Prostate gland (tissue), 2 donors: ENCODE data around the gene BHLHE41.

Source experiments
- POLR2A ChIP-seq: fragments of 450-650 bp; IDR thresholded peaks from one replicate; pipeline ENCODE4 v1.6.1; 2016; ENCODE audit warnings: antibody characterized with exemption, mild to moderate bottlenecking
- POLR2AphosphoS5 ChIP-seq: sonication (generic); formaldehyde crosslinking; IDR thresholded peaks from one replicate; pipeline ENCODE4 v1.6.1; 2017; ENCODE audit warnings: antibody characterized with exemption
- TF ChIP-seq, protein P1 (sequence below), 4 experiments: fragments of 200-600 bp in 2 of 4; fragments of 450-650 bp in 2 of 4; sonication (generic) in 2 of 4; IDR thresholded peaks; 1 replicate in 3 of 4; 2 replicates in 1 of 4; pipeline ENCODE4 v1.5.1; 2016 to 2019; ENCODE audit warnings: antibody characterized with exemption in 4 of 4, mild to moderate bottlenecking in 2 of 4, moderate library complexity in 2 of 4

DNA sequence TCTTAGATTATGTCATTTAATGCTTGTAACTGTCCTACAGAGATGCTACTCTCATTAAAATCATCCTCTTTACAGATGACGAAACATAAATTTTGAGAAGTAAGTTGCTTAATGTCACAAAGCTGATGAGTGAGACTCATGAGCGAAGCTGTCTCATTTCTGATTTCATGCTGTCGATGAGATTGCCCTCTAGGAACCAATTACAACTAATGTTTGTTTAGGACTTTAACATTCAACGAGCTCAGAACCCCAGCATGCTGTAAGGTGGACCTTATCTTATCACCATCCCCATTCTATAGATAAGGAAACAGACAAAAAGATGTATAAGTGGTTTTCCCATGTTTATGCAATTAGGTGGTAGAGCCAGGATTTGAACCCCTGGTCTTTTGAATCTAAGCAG is 23.1 kb downstream of the BHLHE41 start:
- TF ChIP-seq POLR2AphosphoS5 (no peak), POLR2A (no peak)
- TF ChIP-seq, protein P1, sequence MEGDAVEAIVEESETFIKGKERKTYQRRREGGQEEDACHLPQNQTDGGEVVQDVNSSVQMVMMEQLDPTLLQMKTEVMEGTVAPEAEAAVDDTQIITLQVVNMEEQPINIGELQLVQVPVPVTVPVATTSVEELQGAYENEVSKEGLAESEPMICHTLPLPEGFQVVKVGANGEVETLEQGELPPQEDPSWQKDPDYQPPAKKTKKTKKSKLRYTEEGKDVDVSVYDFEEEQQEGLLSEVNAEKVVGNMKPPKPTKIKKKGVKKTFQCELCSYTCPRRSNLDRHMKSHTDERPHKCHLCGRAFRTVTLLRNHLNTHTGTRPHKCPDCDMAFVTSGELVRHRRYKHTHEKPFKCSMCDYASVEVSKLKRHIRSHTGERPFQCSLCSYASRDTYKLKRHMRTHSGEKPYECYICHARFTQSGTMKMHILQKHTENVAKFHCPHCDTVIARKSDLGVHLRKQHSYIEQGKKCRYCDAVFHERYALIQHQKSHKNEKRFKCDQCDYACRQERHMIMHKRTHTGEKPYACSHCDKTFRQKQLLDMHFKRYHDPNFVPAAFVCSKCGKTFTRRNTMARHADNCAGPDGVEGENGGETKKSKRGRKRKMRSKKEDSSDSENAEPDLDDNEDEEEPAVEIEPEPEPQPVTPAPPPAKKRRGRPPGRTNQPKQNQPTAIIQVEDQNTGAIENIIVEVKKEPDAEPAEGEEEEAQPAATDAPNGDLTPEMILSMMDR (IDR thresholded peaks at IDR 0.05), result no peak
